ENCODE data around the gene SMOC2.
A peak's percentile ranks its signal among the peaks of the same experiment; 100 is the strongest.

The SMOC2 gene

GRCh38 chr6:168456907-168457652 lies 16.1 kb downstream of the SMOC2 start:
- TF ChIP-seq MAX (IDR thresholded peaks at IDR 0.05) = no peak
- no peak for TF ChIP-seq TCF12 (IDR thresholded peaks at IDR 0.05; ENCODE audit: low read depth)
- no peak for TF ChIP-seq RAD21 (IDR thresholded peaks at IDR 0.05; ENCODE audit: low read depth)
- no peak for TF ChIP-seq CREB1 (IDR thresholded peaks at IDR 0.05; ENCODE audit: low read depth)
- TF ChIP-seq REST (IDR thresholded peaks at IDR 0.05; ENCODE audit: low read depth) = no peak

GRCh38 chr6:168457653-168457934 lies 16.6 kb downstream of the SMOC2 start:
- TF ChIP-seq FOXM1 (IDR thresholded peaks at IDR 0.05; ENCODE audit: borderline replicate concordance, low read depth) (no peak), TEAD4 (IDR thresholded peaks at IDR 0.05) (no peak), CREB1 (IDR thresholded peaks at IDR 0.05; ENCODE audit: low read depth) (no peak), TCF12 (IDR thresholded peaks at IDR 0.05; ENCODE audit: low read depth) (no peak), MAX (IDR thresholded peaks at IDR 0.05) (no peak), YY1 (IDR thresholded peaks at IDR 0.05; ENCODE audit: low read depth) (no peak), EGR1 (IDR thresholded peaks at IDR 0.05) (no peak), TAF1 (IDR thresholded peaks at IDR 0.05; ENCODE audit: low read depth) (no peak)

GRCh38 chr6:168458101-168458500 lies 17.1 kb downstream of the SMOC2 start:
- TF ChIP-seq EP300 (IDR thresholded peaks at IDR 0.05; ENCODE audit: borderline replicate concordance) (no peak), CREB1 (IDR thresholded peaks at IDR 0.05; ENCODE audit: low read depth) (no peak), MAX (IDR thresholded peaks at IDR 0.05) (no peak), NFIC (IDR thresholded peaks at IDR 0.05) (no peak), FOXM1 (IDR thresholded peaks at IDR 0.05; ENCODE audit: borderline replicate concordance, low read depth) (no peak), EGR1 (IDR thresholded peaks at IDR 0.05) (no peak), REST (IDR thresholded peaks at IDR 0.05; ENCODE audit: low read depth) (no peak), ZBTB7A (IDR thresholded peaks at IDR 0.05; ENCODE audit: low read depth) (no peak)

GRCh38 chr6:168459572-168459971 lies 18.6 kb downstream of the SMOC2 start:
- no peak for TF ChIP-seq MAX (IDR thresholded peaks at IDR 0.05)
- no peak for TF ChIP-seq CEBPB (IDR thresholded peaks at IDR 0.05)
- TF ChIP-seq REST (IDR thresholded peaks at IDR 0.05; ENCODE audit: low read depth) = no peak
- TF ChIP-seq YY1 (IDR thresholded peaks at IDR 0.05; ENCODE audit: low read depth) = no peak
- TF ChIP-seq RAD21 (IDR thresholded peaks at IDR 0.05; ENCODE audit: low read depth) = no peak

GRCh38 chr6:168462289-168462853 lies 21.4 kb downstream of the SMOC2 start:
- TF ChIP-seq MAX (IDR thresholded peaks at IDR 0.05) (no peak), TCF12 (IDR thresholded peaks at IDR 0.05; ENCODE audit: low read depth) (no peak), RAD21 (IDR thresholded peaks at IDR 0.05; ENCODE audit: low read depth) (no peak), USF1 (IDR thresholded peaks at IDR 0.05) (0 out of 2 replicates have a peak, but pooled peaks have one; percentile 18)
